Neural cell (in vitro differentiated cells): ENCODE measurements around the gene CTNNA1. TPM values are rescaled to one million over a fixed set of nuclear protein-coding genes. Genes with fewer than 3 reads are reported as not detected.

Experiments
- H2AFZ ChIP-seq: fragments of 200-600, 300-800 bp; sonication (generic), shearing (Covaris generic); 2 replicates; pipeline ENCODE4 v1.6.0; 2014; ENCODE audit warnings: low read depth, mild to moderate bottlenecking, antibody characterized with exemption, low read length, moderate library complexity
- H3F3A ChIP-seq: fragments of 200-600 bp; shearing (Covaris generic); 2 replicates; pipeline ENCODE4 v1.6.1; 2016; ENCODE audit warnings: mild to moderate bottlenecking, moderate library complexity, mixed read lengths, antibody characterized with exemption, low read length; ENCODE audit not compliant: insufficient read depth, poor library complexity, severe bottlenecking
- H3K27ac ChIP-seq: fragments of 200-600, 300-800 bp; sonication (generic), shearing (Covaris generic); 2 replicates; pipeline ENCODE4 v1.5.1; 2014; ENCODE audit warnings: mild to moderate bottlenecking, low read length, moderate library complexity
- H3K27me3 ChIP-seq: fragments of 300-800, 200-600 bp; sonication (generic), shearing (Covaris generic); 2 replicates; pipeline ENCODE4 v1.6.0; 2014; ENCODE audit warnings: mild to moderate bottlenecking, low read depth, low read length, moderate library complexity; ENCODE audit not compliant: insufficient read depth
- H3K36me3 ChIP-seq: fragments of 300-800, 200-600 bp; sonication (generic), shearing (Covaris generic); 2 replicates; pipeline ENCODE4 v1.5.1; 2014; ENCODE audit warnings: mild to moderate bottlenecking, antibody characterized with exemption, low read length, moderate library complexity; ENCODE audit not compliant: insufficient read depth
- H3K4me2 ChIP-seq: fragments of 300-800, 200-600 bp; sonication (generic), shearing (Covaris generic); 2 replicates; pipeline ENCODE4 v1.6.0; 2014; ENCODE audit warnings: mild to moderate bottlenecking, low read length
- H3K4me3 ChIP-seq: fragments of 300-800, 200-600 bp; sonication (generic), shearing (Covaris generic); 2 replicates; pipeline ENCODE4 v1.5.1; 2014; ENCODE audit warnings: mild to moderate bottlenecking, low read length, moderate library complexity
- H3K79me2 ChIP-seq: fragments of 200-600 bp; shearing (Covaris generic); replicated peaks from 2 replicates; pipeline ENCODE4 v1.6.0; 2014; ENCODE audit warnings: mild to moderate bottlenecking, low read length, moderate library complexity; ENCODE audit not compliant: insufficient read depth
- H3K9ac ChIP-seq: fragments of 300-800, 200-600 bp; sonication (generic), shearing (Covaris generic); 2 replicates; pipeline ENCODE4 v1.6.1; 2016; ENCODE audit warnings: mild to moderate bottlenecking, low read length, mixed read lengths
- H3K9me2 ChIP-seq: fragments of 200-600 bp; shearing (Covaris generic); 2 replicates; pipeline ENCODE4 v1.6.1; 2016; ENCODE audit warnings: mild to moderate bottlenecking, low read length, mixed read lengths; ENCODE audit not compliant: insufficient read depth
- H3K9me3 ChIP-seq: fragments of 200-600, 300-800 bp; sonication (generic), shearing (Covaris generic); 2 replicates; pipeline ENCODE4 v1.6.1; 2016; ENCODE audit warnings: mild to moderate bottlenecking, mixed run types, low read length, moderate library complexity, mixed read lengths
- H4K20me1 ChIP-seq: fragments of 200-600 bp; shearing (Covaris generic); 2 replicates; pipeline ENCODE4 v1.6.1; 2016; ENCODE audit warnings: mild to moderate bottlenecking, mixed run types; ENCODE audit not compliant: insufficient read depth
- EP300 ChIP-seq: fragments of 450-650 bp; conservative IDR thresholded peaks from 2 replicates; pipeline ENCODE4 v1.6.1; 2014; ENCODE audit warnings: antibody characterized with exemption, mild to moderate bottlenecking, moderate library complexity; ENCODE audit not compliant: poor library complexity, severe bottlenecking
- EZH2 ChIP-seq: fragments of 200-600, 300-800 bp; shearing (Covaris generic), sonication (generic); IDR thresholded peaks from 2 replicates; pipeline ENCODE4 v1.6.1; 2014; ENCODE audit warnings: antibody characterized with exemption, low read length, borderline replicate concordance, mild to moderate bottlenecking; ENCODE audit not compliant: insufficient read depth, poor library complexity, severe bottlenecking
- MXI1 ChIP-seq: fragments of 450-650 bp; conservative IDR thresholded peaks from 2 replicates; pipeline ENCODE4 v1.6.1; 2014; ENCODE audit warnings: antibody characterized with exemption, mild to moderate bottlenecking; ENCODE audit not compliant: poor library complexity, severe bottlenecking
- POLR2AphosphoS5 ChIP-seq: IDR thresholded peaks from 2 replicates; pipeline ENCODE4 v1.6.1; 2012
- RAD21 ChIP-seq: fragments of 450-650 bp; conservative IDR thresholded peaks from 2 replicates; pipeline ENCODE4 v1.6.1; 2014; ENCODE audit warnings: antibody characterized with exemption, mild to moderate bottlenecking, moderate library complexity
- SMC3 ChIP-seq: fragments of 450-650 bp; conservative IDR thresholded peaks from 2 replicates; pipeline ENCODE4 v1.6.1; 2014; ENCODE audit warnings: antibody characterized with exemption, mild to moderate bottlenecking, moderate library complexity; ENCODE audit not compliant: poor library complexity
- TAF1 ChIP-seq: IDR thresholded peaks from 2 replicates; pipeline ENCODE4 v1.6.1; 2012; ENCODE audit warnings: low read depth
- polyA plus RNA-seq: library from polyadenylated mRNA; depleted of rRNA; stranded (reverse); fragments of >200 nt; gene quantifications from 2 replicates; pipeline ENCODE4 v1.2.3, GENCODE V29; 2014
- TF ChIP-seq, protein P1 (sequence below): fragments of 450-650 bp; IDR thresholded peaks from 2 replicates; pipeline ENCODE4 v1.5.1; 2014; ENCODE audit warnings: antibody characterized with exemption, mild to moderate bottlenecking, moderate library complexity; ENCODE audit not compliant: poor library complexity, severe bottlenecking
- TF ChIP-seq, protein P2 (sequence below): IDR thresholded peaks from 2 replicates; pipeline ENCODE4 v1.6.1; 2012; ENCODE audit warnings: borderline replicate concordance

Gene CTNNA1
- polyA plus RNA-seq, 1 donor from 2014 or later: 87.9 TPM

DNA sequence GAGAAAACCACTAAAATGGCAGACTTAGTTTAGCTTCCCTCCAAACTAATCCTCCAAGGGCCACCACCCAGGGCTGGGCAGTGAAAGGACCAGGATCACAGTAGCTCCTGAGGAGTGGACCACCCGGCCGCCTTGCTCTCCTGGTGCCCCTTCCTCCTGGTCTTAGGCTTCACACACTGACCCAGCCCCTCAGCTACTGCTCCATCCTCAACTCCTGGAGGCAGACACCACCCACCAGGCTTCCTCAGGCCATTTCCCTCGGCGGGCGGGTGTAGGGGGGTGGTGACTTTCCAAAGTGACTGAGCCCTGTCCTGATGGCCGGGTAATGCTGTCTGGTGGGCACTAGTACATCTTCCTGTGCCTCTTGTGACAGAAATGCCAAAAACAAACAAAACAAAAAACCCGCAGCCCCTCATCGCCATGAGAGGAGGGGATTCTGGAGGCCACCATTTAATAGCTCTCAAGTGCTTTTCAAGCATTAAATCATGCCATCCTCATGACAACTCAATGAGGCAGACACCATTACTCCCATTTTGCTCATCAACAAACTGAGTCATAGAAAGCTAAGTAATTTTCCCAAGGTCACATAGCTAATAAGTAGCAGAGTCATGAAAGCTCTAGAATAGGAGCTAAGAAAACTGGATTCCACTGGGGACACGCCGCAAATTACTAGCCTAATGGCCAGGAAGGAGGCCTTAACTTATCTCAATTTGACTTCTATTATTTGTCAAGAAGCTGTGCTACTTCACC lies 213.2 kb downstream of the CTNNA1 start (continued):
- TF ChIP-seq, protein P1, sequence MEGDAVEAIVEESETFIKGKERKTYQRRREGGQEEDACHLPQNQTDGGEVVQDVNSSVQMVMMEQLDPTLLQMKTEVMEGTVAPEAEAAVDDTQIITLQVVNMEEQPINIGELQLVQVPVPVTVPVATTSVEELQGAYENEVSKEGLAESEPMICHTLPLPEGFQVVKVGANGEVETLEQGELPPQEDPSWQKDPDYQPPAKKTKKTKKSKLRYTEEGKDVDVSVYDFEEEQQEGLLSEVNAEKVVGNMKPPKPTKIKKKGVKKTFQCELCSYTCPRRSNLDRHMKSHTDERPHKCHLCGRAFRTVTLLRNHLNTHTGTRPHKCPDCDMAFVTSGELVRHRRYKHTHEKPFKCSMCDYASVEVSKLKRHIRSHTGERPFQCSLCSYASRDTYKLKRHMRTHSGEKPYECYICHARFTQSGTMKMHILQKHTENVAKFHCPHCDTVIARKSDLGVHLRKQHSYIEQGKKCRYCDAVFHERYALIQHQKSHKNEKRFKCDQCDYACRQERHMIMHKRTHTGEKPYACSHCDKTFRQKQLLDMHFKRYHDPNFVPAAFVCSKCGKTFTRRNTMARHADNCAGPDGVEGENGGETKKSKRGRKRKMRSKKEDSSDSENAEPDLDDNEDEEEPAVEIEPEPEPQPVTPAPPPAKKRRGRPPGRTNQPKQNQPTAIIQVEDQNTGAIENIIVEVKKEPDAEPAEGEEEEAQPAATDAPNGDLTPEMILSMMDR: no peak

DNA sequence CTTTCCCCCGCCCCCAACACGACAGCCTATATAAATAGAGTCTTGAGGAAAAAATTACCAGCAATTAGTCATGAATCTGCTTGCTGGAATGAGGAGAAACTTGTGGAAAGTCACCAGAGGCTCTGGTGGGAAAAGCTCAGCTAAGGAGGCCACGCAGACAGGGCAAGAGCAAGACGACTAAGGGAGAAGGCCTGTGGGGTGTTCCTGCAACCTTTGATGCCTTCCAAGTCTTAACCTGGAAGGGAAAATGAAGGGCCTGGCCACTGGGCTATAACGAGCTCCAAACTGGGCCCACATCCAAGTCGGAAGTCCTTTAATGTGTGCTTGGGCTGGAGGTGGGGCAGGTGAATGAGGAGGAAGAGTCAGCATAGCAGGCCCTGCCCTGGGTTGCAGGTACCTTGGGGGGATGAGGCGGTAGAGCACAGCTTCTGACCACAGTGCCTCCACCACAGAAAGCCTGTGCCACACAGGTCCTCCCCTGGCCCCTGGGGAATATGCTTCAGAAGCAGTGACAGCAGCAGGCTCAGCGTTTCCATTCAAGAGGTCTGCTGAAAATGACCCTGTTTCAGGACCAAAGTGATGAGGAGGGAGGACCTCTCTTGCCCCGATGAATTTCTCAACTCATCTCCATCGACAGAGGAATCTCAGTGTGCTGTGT lies 214.7 kb downstream of the CTNNA1 start:
- no peaks in the 10 kb centered on the region for H3F3A ChIP-seq
- H3K36me3 ChIP-seq: no peaks in the 10 kb centered on the region
- no peak overlapping the region for H3K4me2 ChIP-seq
- no peaks in the 10 kb centered on the region for H3K9me2 ChIP-seq
- TF ChIP-seq EZH2 (no peak), EP300 (no peak), RAD21 (no peak), POLR2AphosphoS5 (no peak)
- TF ChIP-seq, protein P1: no peak
- TF ChIP-seq, protein P2, sequence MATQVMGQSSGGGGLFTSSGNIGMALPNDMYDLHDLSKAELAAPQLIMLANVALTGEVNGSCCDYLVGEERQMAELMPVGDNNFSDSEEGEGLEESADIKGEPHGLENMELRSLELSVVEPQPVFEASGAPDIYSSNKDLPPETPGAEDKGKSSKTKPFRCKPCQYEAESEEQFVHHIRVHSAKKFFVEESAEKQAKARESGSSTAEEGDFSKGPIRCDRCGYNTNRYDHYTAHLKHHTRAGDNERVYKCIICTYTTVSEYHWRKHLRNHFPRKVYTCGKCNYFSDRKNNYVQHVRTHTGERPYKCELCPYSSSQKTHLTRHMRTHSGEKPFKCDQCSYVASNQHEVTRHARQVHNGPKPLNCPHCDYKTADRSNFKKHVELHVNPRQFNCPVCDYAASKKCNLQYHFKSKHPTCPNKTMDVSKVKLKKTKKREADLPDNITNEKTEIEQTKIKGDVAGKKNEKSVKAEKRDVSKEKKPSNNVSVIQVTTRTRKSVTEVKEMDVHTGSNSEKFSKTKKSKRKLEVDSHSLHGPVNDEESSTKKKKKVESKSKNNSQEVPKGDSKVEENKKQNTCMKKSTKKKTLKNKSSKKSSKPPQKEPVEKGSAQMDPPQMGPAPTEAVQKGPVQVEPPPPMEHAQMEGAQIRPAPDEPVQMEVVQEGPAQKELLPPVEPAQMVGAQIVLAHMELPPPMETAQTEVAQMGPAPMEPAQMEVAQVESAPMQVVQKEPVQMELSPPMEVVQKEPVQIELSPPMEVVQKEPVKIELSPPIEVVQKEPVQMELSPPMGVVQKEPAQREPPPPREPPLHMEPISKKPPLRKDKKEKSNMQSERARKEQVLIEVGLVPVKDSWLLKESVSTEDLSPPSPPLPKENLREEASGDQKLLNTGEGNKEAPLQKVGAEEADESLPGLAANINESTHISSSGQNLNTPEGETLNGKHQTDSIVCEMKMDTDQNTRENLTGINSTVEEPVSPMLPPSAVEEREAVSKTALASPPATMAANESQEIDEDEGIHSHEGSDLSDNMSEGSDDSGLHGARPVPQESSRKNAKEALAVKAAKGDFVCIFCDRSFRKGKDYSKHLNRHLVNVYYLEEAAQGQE: no peak
- no peaks in the 10 kb centered on the region for H3K79me2 ChIP-seq
- no peaks in the 10 kb centered on the region for H3K9me3 ChIP-seq
- H3K4me3 ChIP-seq: no peak overlapping the region
- no peaks in the 10 kb centered on the region for H3K27me3 ChIP-seq
- H3K9ac ChIP-seq: no peak overlapping the region
- H2AFZ ChIP-seq: no peak overlapping the region
- H4K20me1 ChIP-seq: no peaks in the 10 kb centered on the region
- H3K27ac ChIP-seq: no peak overlapping the region

DNA sequence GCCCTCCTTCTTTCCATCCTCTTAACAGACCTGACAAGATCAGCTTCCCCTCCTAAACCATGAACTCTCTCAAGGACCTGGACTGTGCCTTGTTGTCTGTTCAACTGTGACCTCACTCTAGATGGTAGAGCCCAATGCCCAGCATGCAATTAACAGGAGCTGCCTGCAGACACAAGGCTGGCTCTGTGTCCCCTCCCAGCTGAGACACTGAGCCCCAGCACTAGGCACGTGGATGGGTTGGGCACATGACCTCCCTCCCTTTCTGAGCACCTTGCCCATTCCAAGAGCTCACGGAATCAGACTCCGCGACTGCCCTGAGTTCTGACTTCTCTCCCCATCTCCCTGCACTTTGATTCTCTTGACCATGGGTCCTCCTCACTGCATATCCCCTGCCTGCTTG lies 215.4 kb downstream of the CTNNA1 start:
- H3K9me3 ChIP-seq: no peaks in the 10 kb centered on the region
- H3K79me2 ChIP-seq: no peaks in the 10 kb centered on the region
- H3K27me3 ChIP-seq: no peaks in the 10 kb centered on the region
- no peak overlapping the region for H2AFZ ChIP-seq
- TF ChIP-seq TAF1: no peak
- no peak for TF ChIP-seq RAD21
- no peak for TF ChIP-seq SMC3
- TF ChIP-seq, protein P2: no peak
- TF ChIP-seq, protein P1: no peak
- TF ChIP-seq EP300: no peak
- TF ChIP-seq EZH2: no peak
- TF ChIP-seq MXI1: no peak
- no peak for TF ChIP-seq POLR2AphosphoS5
- no peaks in the 10 kb centered on the region for H4K20me1 ChIP-seq
- no peaks in the 10 kb centered on the region for H3K9me2 ChIP-seq
- H3F3A ChIP-seq: no peaks in the 10 kb centered on the region
- no peaks in the 10 kb centered on the region for H3K36me3 ChIP-seq
- H3K4me3 ChIP-seq: no peak overlapping the region
- no peak overlapping the region for H3K27ac ChIP-seq
- no peak overlapping the region for H3K4me2 ChIP-seq
- no peak overlapping the region for H3K9ac ChIP-seq
